Measurements from ENCODE around the gene CLEC7A.

Gene CLEC7A

GRCh38 chr12:10140001-10140400, 10.0 kb upstream of the CLEC7A start:
- H3K27ac ChIP-seq (ENCODE audit: low read length) = no peak overlapping the region
- H3K36me3 ChIP-seq (replicated peaks; ENCODE audit: low read depth, low read length) = no peaks in the 10 kb centered on the region
- no peak overlapping the region for H3K4me2 ChIP-seq (ENCODE audit: low read length)
- H3K4me3 ChIP-seq (ENCODE audit: low read length) = no peak overlapping the region
- H3K79me2 ChIP-seq (ENCODE audit: low read length) = no peaks in the 10 kb centered on the region
- no peaks in the 10 kb centered on the region for H3K4me1 ChIP-seq (ENCODE audit: low read length)
- TF ChIP-seq, protein P1, sequence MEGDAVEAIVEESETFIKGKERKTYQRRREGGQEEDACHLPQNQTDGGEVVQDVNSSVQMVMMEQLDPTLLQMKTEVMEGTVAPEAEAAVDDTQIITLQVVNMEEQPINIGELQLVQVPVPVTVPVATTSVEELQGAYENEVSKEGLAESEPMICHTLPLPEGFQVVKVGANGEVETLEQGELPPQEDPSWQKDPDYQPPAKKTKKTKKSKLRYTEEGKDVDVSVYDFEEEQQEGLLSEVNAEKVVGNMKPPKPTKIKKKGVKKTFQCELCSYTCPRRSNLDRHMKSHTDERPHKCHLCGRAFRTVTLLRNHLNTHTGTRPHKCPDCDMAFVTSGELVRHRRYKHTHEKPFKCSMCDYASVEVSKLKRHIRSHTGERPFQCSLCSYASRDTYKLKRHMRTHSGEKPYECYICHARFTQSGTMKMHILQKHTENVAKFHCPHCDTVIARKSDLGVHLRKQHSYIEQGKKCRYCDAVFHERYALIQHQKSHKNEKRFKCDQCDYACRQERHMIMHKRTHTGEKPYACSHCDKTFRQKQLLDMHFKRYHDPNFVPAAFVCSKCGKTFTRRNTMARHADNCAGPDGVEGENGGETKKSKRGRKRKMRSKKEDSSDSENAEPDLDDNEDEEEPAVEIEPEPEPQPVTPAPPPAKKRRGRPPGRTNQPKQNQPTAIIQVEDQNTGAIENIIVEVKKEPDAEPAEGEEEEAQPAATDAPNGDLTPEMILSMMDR (IDR thresholded peaks at IDR 0.05; ENCODE audit: low read depth, low read length) = peak; percentile 84
- TF ChIP-seq EZH2phosphoT487 (IDR thresholded peaks at IDR 0.05; ENCODE audit: low read depth) = no peak
- H3K9ac ChIP-seq (ENCODE audit: low read length) = no peak overlapping the region
- H3K27me3 ChIP-seq (ENCODE audit: low read depth, low read length) = peaks cover 48% of the 10 kb centered on the region
- H3K9me3 ChIP-seq (ENCODE audit: insufficient read depth, low read length) = no peaks in the 10 kb centered on the region
- no peak overlapping the region for H2AFZ ChIP-seq (ENCODE audit: low read depth, low read length)
- no peaks in the 10 kb centered on the region for H4K20me1 ChIP-seq (ENCODE audit: insufficient read depth, low read length)

DNA sequence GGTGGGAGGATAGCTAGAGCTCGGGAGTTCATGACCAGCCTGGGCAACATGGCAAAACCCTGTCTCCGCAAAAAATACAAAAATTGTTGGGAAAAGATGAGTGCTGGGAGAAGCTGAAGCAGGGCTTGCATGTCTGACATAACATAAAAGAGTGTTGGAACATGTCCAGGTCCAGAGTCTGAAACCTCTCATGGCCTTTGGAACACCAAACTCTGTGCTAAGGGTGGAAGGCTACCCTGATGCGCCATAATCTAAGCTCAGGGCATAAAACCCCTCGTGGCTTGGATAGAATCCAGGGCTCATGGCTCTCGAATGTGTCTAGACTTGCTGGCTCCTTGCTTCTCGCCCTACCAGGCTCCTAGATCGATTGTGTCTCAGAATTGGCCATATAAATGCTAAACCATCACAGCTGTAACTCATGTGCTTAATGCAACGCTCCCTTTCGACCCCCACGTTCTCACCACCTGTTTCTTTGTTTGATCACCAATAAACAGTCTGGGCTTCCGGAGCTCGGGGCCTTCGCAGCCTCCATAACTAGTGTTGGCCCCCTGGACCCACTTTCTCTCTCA, 6.7 kb upstream of the CLEC7A start:
- no peak overlapping the region for H3K4me2 ChIP-seq (ENCODE audit: low read length)
- H3K27me3 ChIP-seq (ENCODE audit: low read depth, low read length) = peaks cover 36% of the 10 kb centered on the region
- no peaks in the 10 kb centered on the region for H3K9me3 ChIP-seq (ENCODE audit: insufficient read depth, low read length)
- H3K36me3 ChIP-seq (replicated peaks; ENCODE audit: low read depth, low read length) = no peaks in the 10 kb centered on the region
- TF ChIP-seq, protein P1 (IDR thresholded peaks at IDR 0.05; ENCODE audit: low read depth, low read length) = no peak
- TF ChIP-seq EZH2phosphoT487 (IDR thresholded peaks at IDR 0.05; ENCODE audit: low read depth) = no peak
- no peak overlapping the region for H3K9ac ChIP-seq (ENCODE audit: low read length)
- no peaks in the 10 kb centered on the region for H4K20me1 ChIP-seq (ENCODE audit: insufficient read depth, low read length)
- no peak overlapping the region for H3K27ac ChIP-seq (ENCODE audit: low read length)
- no peaks in the 10 kb centered on the region for H3K79me2 ChIP-seq (ENCODE audit: low read length)
- H2AFZ ChIP-seq (ENCODE audit: low read depth, low read length) = no peak overlapping the region
- no peak overlapping the region for H3K4me3 ChIP-seq (ENCODE audit: low read length)
- no peaks in the 10 kb centered on the region for H3K4me1 ChIP-seq (ENCODE audit: low read length)

DNA sequence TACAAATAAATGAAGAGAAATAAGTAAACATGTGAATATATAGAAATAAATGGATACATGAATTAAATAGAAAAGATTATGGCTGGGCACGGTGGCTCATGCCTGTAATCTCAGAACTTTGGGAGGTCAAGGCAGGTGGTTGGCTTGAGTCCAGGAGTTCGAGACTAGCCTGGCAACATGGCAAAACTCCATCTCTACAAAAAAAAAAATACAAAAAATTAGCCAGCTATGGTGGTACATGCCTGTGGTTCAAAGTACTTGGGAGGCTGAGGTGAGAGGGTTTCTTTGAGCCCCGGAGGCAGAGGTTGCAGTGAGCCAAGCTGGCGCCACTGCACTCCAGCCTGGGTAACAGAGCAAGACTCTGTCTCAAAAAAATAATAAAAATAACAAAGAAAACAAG, 5.1 kb upstream of the CLEC7A start:
- no peaks in the 10 kb centered on the region for H3K9me3 ChIP-seq (ENCODE audit: insufficient read depth, low read length)
- no peaks in the 10 kb centered on the region for H3K36me3 ChIP-seq (replicated peaks; ENCODE audit: low read depth, low read length)
- no peaks in the 10 kb centered on the region for H3K79me2 ChIP-seq (ENCODE audit: low read length)
- H2AFZ ChIP-seq (ENCODE audit: low read depth, low read length) = no peak overlapping the region
- H3K9ac ChIP-seq (ENCODE audit: low read length) = no peak overlapping the region
- H4K20me1 ChIP-seq (ENCODE audit: insufficient read depth, low read length) = no peaks in the 10 kb centered on the region
- no peak overlapping the region for H3K4me2 ChIP-seq (ENCODE audit: low read length)
- no peak overlapping the region for H3K4me3 ChIP-seq (ENCODE audit: low read length)
- no peak overlapping the region for H3K27ac ChIP-seq (ENCODE audit: low read length)
- H3K27me3 ChIP-seq (ENCODE audit: low read depth, low read length) = peaks cover 40% of the 10 kb centered on the region
- TF ChIP-seq, protein P1 (IDR thresholded peaks at IDR 0.05; ENCODE audit: low read depth, low read length) = no peak
- TF ChIP-seq EZH2phosphoT487 (IDR thresholded peaks at IDR 0.05; ENCODE audit: low read depth) = no peak
- peaks cover 13% of the 10 kb centered on the region for H3K4me1 ChIP-seq (ENCODE audit: low read length)

DNA sequence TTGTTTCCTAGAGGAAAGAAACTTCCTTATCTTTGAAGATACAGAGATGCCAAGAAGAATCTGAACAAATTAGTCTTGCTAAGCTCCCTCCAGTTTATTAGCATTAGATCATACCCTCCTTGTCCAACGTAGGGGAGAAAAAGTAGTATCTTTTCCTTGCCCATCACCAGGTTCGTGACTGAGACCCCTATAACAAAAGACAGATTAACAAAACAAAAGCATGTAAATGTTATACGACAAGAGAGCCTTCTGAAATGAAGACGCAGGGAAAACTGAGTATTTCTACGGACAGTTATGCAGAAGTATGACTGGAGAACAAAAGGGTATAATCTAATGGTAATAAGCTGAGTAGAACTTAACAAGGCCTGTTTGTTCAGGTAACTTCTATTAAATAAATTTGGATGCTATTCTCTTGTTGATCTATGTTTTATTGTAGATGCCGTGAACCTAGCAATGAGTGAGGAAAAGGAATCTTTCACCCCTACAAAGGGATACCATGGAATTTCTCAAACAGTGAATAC, 2.9 kb upstream of the CLEC7A start:
- no peak overlapping the region for H3K9ac ChIP-seq (ENCODE audit: low read length)
- H2AFZ ChIP-seq (ENCODE audit: low read depth, low read length) = no peak overlapping the region
- TF ChIP-seq, protein P1 (IDR thresholded peaks at IDR 0.05; ENCODE audit: low read depth, low read length) = no peak
- TF ChIP-seq EZH2phosphoT487 (IDR thresholded peaks at IDR 0.05; ENCODE audit: low read depth) = no peak
- H4K20me1 ChIP-seq (ENCODE audit: insufficient read depth, low read length) = no peaks in the 10 kb centered on the region
- no peak overlapping the region for H3K4me3 ChIP-seq (ENCODE audit: low read length)
- H3K27ac ChIP-seq (ENCODE audit: low read length) = no peak overlapping the region
- peaks cover 33% of the 10 kb centered on the region for H3K4me1 ChIP-seq (ENCODE audit: low read length)
- no peaks in the 10 kb centered on the region for H3K79me2 ChIP-seq (ENCODE audit: low read length)
- peaks cover 54% of the 10 kb centered on the region for H3K27me3 ChIP-seq (ENCODE audit: low read depth, low read length)
- no peaks in the 10 kb centered on the region for H3K36me3 ChIP-seq (replicated peaks; ENCODE audit: low read depth, low read length)
- no peaks in the 10 kb centered on the region for H3K9me3 ChIP-seq (ENCODE audit: insufficient read depth, low read length)
- no peak overlapping the region for H3K4me2 ChIP-seq (ENCODE audit: low read length)
